HEK293 (cell line): Measurements from ENCODE around the gene TNFAIP2.
A peak's percentile ranks its signal among the peaks of the same experiment; 100 is the strongest.

Source experiments
- CTCF ChIA-PET: fragments of 350-600 bp; formaldehyde crosslinking; extraction: SDS; loops from one replicate; lab custom pipeline; 2021; ENCODE audit warnings: antibody characterized with exemption; lab: Yijun Ruan, JAX
- POLR2A ChIA-PET: fragments of 300-600 bp; formaldehyde crosslinking; extraction: SDS; loops from one replicate; lab custom pipeline; 2020; ENCODE audit warnings: antibody characterized with exemption, inconsistent platforms; lab: Yijun Ruan, JAX
- H3K27ac ChIP-seq: fragments of 200-500 bp; sonication (Bioruptor generic); 2 replicates; pipeline ENCODE4 v1.5.1; 2014; ENCODE audit warnings: low read depth, low read length, control low read depth, inconsistent platforms; ENCODE audit errors: extremely low read depth
- H3K36me3 ChIP-seq, 2 experiments: fragments of 200-500 bp in 1 of 2; sonication (Bioruptor generic) in 1 of 2; 1 replicate in 1 of 2; 2 replicates in 1 of 2; pipeline ENCODE4 v1.5.1; 2014 to 2017; ENCODE audit warnings: inconsistent platforms in 2 of 2, low read length in 2 of 2; ENCODE audit not compliant: control insufficient read depth in 2 of 2, insufficient read depth in 1 of 2
- H3K4me1 ChIP-seq: fragments of 200-500 bp; sonication (Bioruptor generic); 2 replicates; pipeline ENCODE4 v1.5.1; 2014; ENCODE audit warnings: mild to moderate bottlenecking, low read length, inconsistent platforms; ENCODE audit not compliant: control insufficient read depth, insufficient read depth
- H3K4me3 ChIP-seq: 2 replicates; pipeline ENCODE4 v1.5.1; 2011; ENCODE audit warnings: low read depth, mild to moderate bottlenecking, control low read depth, low read length, moderate library complexity
- H3K9me3 ChIP-seq: fragments of 200-500 bp; sonication (Bioruptor generic); 2 replicates; pipeline ENCODE4 v1.5.1; 2014; ENCODE audit warnings: low read depth, low read length, inconsistent platforms; ENCODE audit not compliant: control insufficient read depth, insufficient read depth
- EGR2 ChIP-seq: fragments of 450-650 bp; formaldehyde crosslinking; IDR thresholded peaks from 2 replicates; pipeline ENCODE4 v1.5.1; 2016; ENCODE audit warnings: low read depth, missing biosample characterization, missing genetic modification characterization
- GFI1B ChIP-seq: fragments of 450-650 bp; formaldehyde crosslinking; IDR thresholded peaks from 2 replicates; pipeline ENCODE4 v1.5.1; 2016; ENCODE audit warnings: missing biosample characterization, missing genetic modification characterization
- KLF7 ChIP-seq: fragments of 450-650 bp; formaldehyde crosslinking; IDR thresholded peaks from 2 replicates; pipeline ENCODE4 v1.5.1; 2016; ENCODE audit warnings: missing biosample characterization, missing genetic modification characterization, borderline replicate concordance
- MZF1 ChIP-seq: fragments of 450-650 bp; formaldehyde crosslinking; IDR thresholded peaks from 2 replicates; pipeline ENCODE4 v1.5.1; 2017; ENCODE audit warnings: missing biosample characterization, missing genetic modification characterization, borderline replicate concordance
- SP7 ChIP-seq: fragments of 450-650 bp; formaldehyde crosslinking; IDR thresholded peaks from 2 replicates; pipeline ENCODE4 v1.5.1; 2016; ENCODE audit warnings: missing biosample characterization, missing genetic modification characterization
- ZBTB10 ChIP-seq: fragments of 450-650 bp; formaldehyde crosslinking; IDR thresholded peaks from 2 replicates; pipeline ENCODE4 v1.5.1; 2016; ENCODE audit warnings: missing biosample characterization, missing genetic modification characterization
- ZBTB20 ChIP-seq: fragments of 450-650 bp; formaldehyde crosslinking; IDR thresholded peaks from 2 replicates; pipeline ENCODE4 v1.5.1; 2016; ENCODE audit warnings: missing biosample characterization, missing genetic modification characterization
- ZBTB44 ChIP-seq: fragments of 450-650 bp; IDR thresholded peaks from 2 replicates; pipeline ENCODE4 v1.5.1; 2018; ENCODE audit warnings: missing biosample characterization, mild to moderate bottlenecking, missing genetic modification characterization
- ZEB2 ChIP-seq: fragments of 450-650 bp; formaldehyde crosslinking; IDR thresholded peaks from 2 replicates; pipeline ENCODE4 v1.5.1; 2016; ENCODE audit warnings: missing biosample characterization, missing genetic modification characterization
- ZNF133 ChIP-seq: fragments of 450-650 bp; formaldehyde crosslinking; IDR thresholded peaks from 2 replicates; pipeline ENCODE4 v1.5.1; 2016; ENCODE audit warnings: missing biosample characterization, missing genetic modification characterization
- ZNF174 ChIP-seq: fragments of 450-650 bp; formaldehyde crosslinking; IDR thresholded peaks from 2 replicates; pipeline ENCODE4 v1.5.0; 2017; ENCODE audit warnings: missing biosample characterization, mild to moderate bottlenecking, missing genetic modification characterization
- ZNF24 ChIP-seq: fragments of 450-650 bp; formaldehyde crosslinking; IDR thresholded peaks from 2 replicates; pipeline ENCODE4 v1.5.1; 2016; ENCODE audit warnings: missing biosample characterization, missing genetic modification characterization
- ZNF280D ChIP-seq: fragments of 450-650 bp; formaldehyde crosslinking; IDR thresholded peaks from 2 replicates; pipeline ENCODE4 v1.5.1; 2016; ENCODE audit warnings: missing biosample characterization, missing genetic modification characterization
- ZNF335 ChIP-seq: fragments of 450-650 bp; formaldehyde crosslinking; conservative IDR thresholded peaks from 2 replicates; pipeline ENCODE4 v1.5.1; 2016; ENCODE audit warnings: missing biosample characterization, missing genetic modification characterization
- ZNF362 ChIP-seq: fragments of 450-650 bp; formaldehyde crosslinking; IDR thresholded peaks from 2 replicates; pipeline ENCODE4 v1.5.1; 2016; ENCODE audit warnings: missing biosample characterization, missing genetic modification characterization
- ZNF37A ChIP-seq: fragments of 450-650 bp; IDR thresholded peaks from 2 replicates; pipeline ENCODE4 v1.5.1; 2018; ENCODE audit warnings: missing biosample characterization, missing genetic modification characterization
- ZNF639 ChIP-seq: fragments of 450-650 bp; formaldehyde crosslinking; IDR thresholded peaks from 2 replicates; pipeline ENCODE4 v1.5.1; 2016; ENCODE audit warnings: missing biosample characterization, missing genetic modification characterization
- ZNF654 ChIP-seq: fragments of 450-650 bp; formaldehyde crosslinking; IDR thresholded peaks from 2 replicates; pipeline ENCODE4 v1.5.1; 2016; ENCODE audit warnings: low read depth, missing biosample characterization, missing genetic modification characterization
- ZNF837 ChIP-seq: fragments of 450-650 bp; formaldehyde crosslinking; IDR thresholded peaks from 2 replicates; pipeline ENCODE4 v1.5.1; 2016; ENCODE audit warnings: missing biosample characterization, missing genetic modification characterization

Gene TNFAIP2

GRCh38 chr14:103180331-103180730 lies 57.1 kb downstream of the TNFAIP2 start:
- Histone ChIP-seq H3K36me3 (no peaks in the 10 kb centered on the region), H3K4me3 (no peak overlapping the region), H3K9me3 (no peaks in the 10 kb centered on the region), H3K4me1 (no peaks in the 10 kb centered on the region), H3K27ac (no peak overlapping the region)
- ChIA-PET CTCF (no interaction called here), POLR2A (no interaction called here)
- TF ChIP-seq ZNF133 (tag by site-specific recombination) (no peak), MZF1 (tag by site-specific recombination) (no peak), ZNF280D (tag by site-specific recombination) (no peak)

- Histone ChIP-seq H3K27ac (no peak overlapping the region), H3K36me3 (no peaks in the 10 kb centered on the region), H3K4me3 (no peak overlapping the region), H3K4me1 (no peaks in the 10 kb centered on the region), H3K9me3 (no peaks in the 10 kb centered on the region)
- no peak for TF ChIP-seq GFI1B (tag by site-specific recombination)
- no peak for TF ChIP-seq ZBTB20 (tag by site-specific recombination)
- no peak for TF ChIP-seq ZNF37A
- TF ChIP-seq ZBTB44: no peak
- ChIA-PET POLR2A (interaction anchor here (0.6 kb wide), 1 partner anchor 83 kb away, joined by 4 read pairs; no protein-coding TSS in a partner anchor), CTCF (interaction anchor here (0.6 to 4.4 kb wide), 8 partner anchors 17 to 110 kb away, joined by 3 to 55 read pairs (median 4); no protein-coding TSS in a partner anchor)
These were observed 60.8 kb downstream of the TNFAIP2 start for GRCh38 chr14:103184046-103184445.

- H3K27ac ChIP-seq: no peak overlapping the region
- no peaks in the 10 kb centered on the region for H3K4me1 ChIP-seq
- ChIA-PET POLR2A (interaction anchor here (0.6 to 0.7 kb wide), 2 partner anchors 75 to 101 kb away, joined by 3 to 9 read pairs; no protein-coding TSS in a partner anchor), CTCF (interaction anchor here (0.6 to 4.4 kb wide), 18 partner anchors 16 to 565 kb away, joined by 3 to 55 read pairs (median 4); partner anchors contain the start of gene AMN)
- no peaks in the 10 kb centered on the region for H3K36me3 ChIP-seq
- no peak overlapping the region for H3K4me3 ChIP-seq
- TF ChIP-seq EGR2 (tag by site-specific recombination) (no peak), ZNF174 (tag by site-specific recombination) (no peak), SP7 (tag by site-specific recombination) (peak; percentile 75), ZNF639 (tag by site-specific recombination) (no peak), KLF7 (tag by site-specific recombination) (no peak), ZNF335 (tag by site-specific recombination) (peak; percentile 41), ZNF837 (tag by site-specific recombination) (no peak), ZNF362 (tag by site-specific recombination) (0 out of 2 replicates have a peak, but pooled peaks have one; percentile 14), ZBTB10 (tag by site-specific recombination) (no peak), ZEB2 (tag by site-specific recombination) (peak; percentile 33; the same call in 1 of the 2 replicates), ZNF654 (tag by site-specific recombination) (peak; percentile 69), ZNF24 (tag by site-specific recombination) (no peak)
- H3K9me3 ChIP-seq: no peaks in the 10 kb centered on the region
These were observed 62.1 kb downstream of the TNFAIP2 start for GRCh38 chr14:103185051-103186029.
